ENCODE measurements around the gene SLIT3. TPM values are rescaled to one million over a fixed set of nuclear protein-coding genes. Genes with fewer than 3 reads are reported as not detected.

SLIT3 gene
- total and polyA plus RNA-seq, 10 of the 15 experiments (the other 5 are each of a cell fraction or from before 2014, with no cell fraction given), result 0.05 TPM; not detected in 9

GRCh38 chr5:168826246-168826725 lies 474.7 kb downstream of the SLIT3 start (continued):
- no peak for TF ChIP-seq ZBTB4 (CRISPR knock-in tag; IDR thresholded peaks at IDR 0.05)
- no peak for TF ChIP-seq ZNF217 (IDR thresholded peaks at IDR 0.05)
- no peak for TF ChIP-seq EP300 (IDR thresholded peaks at IDR 0.05; ENCODE audit: borderline replicate concordance in 1 of 2, control insufficient read depth in 1 of 2, low read depth in 2 of 2, low read length in 2 of 2)
- TF ChIP-seq CBX3 (IDR thresholded peaks at IDR 0.05; ENCODE audit: borderline replicate concordance, low read depth), result no peak

GRCh38 chr5:168822745-168823281 lies 478.1 kb downstream of the SLIT3 start:
- in situ Hi-C loops (cut with MboI), result no loop called here
- H3K9ac ChIP-seq (ENCODE audit: control insufficient read depth, insufficient read depth, low read length), result no peak overlapping the region
- DNase-seq (ENCODE audit: low read depth, low spot score) (peak; percentile 4), FAIRE-seq (no peak), ATAC-seq (peak; percentile 44)
- ChIA-PET CTCF (no interaction called here), SMC1A (ENCODE audit: uncharacterized antibody, unreplicated experiment) (no interaction called here), RAD21 (ENCODE audit: unreplicated experiment) (no interaction called here), POLR2A (no interaction called here)
- H3K4me3 ChIP-seq, result no peak overlapping the region
- intact Hi-C loops (cut with micrococcal nuclease; ENCODE audit: unreplicated experiment), result no loop called here
- no peaks in the 10 kb centered on the region for H3K36me3 ChIP-seq (ENCODE audit: control insufficient read depth in 2 of 2, insufficient read depth in 2 of 2, low read length in 1 of 2)
- H3K4me1 ChIP-seq (ENCODE audit: control insufficient read depth, insufficient read depth, low read length), result no peaks in the 10 kb centered on the region; the same call in 1 of the 2 replicates
- no peaks in the 10 kb centered on the region for H3K9me3 ChIP-seq (replicated peaks; ENCODE audit: control insufficient read depth, insufficient read depth, low read length)
- H2AFZ ChIP-seq (ENCODE audit: control insufficient read depth, low read depth, low read length), result no peak overlapping the region
- 62% methylated on average over 10 of the region's 10 CpGs for WGBS (ENCODE audit: insufficient coverage, insufficient replicate concordance, low lambda C conversion rate, missing lambda C conversion rate)
- H3K27ac ChIP-seq (ENCODE audit: control insufficient read depth, insufficient read depth), result no peak overlapping the region
- no TSS peak for BruUV-seq (replicated peaks)
- H4K20me1 ChIP-seq (ENCODE audit: control insufficient read depth, insufficient read depth), result no peaks in the 10 kb centered on the region; the same call in 1 of the 2 replicates
- H3K79me2 ChIP-seq (ENCODE audit: control insufficient read depth, insufficient read depth, low read length), result no peaks in the 10 kb centered on the region
- H3K27me3 ChIP-seq (replicated peaks in 1 of 2; ENCODE audit: control insufficient read depth in 2 of 2, insufficient read depth in 2 of 2, low read length in 1 of 2), result peaks cover 0 to 3% of the 10 kb centered on the region in 2 experiments
- no peak overlapping the region for H3K4me2 ChIP-seq (ENCODE audit: control insufficient read depth, insufficient read depth)
- TF ChIP-seq PAX5 (IDR thresholded peaks at IDR 0.05; ENCODE audit: borderline replicate concordance, low read depth, low read length), result no peak
- TF ChIP-seq ZNF24 (IDR thresholded peaks at IDR 0.05), result no peak
- no peak for TF ChIP-seq TCF3 (IDR thresholded peaks at IDR 0.05; ENCODE audit: borderline replicate concordance, insufficient read depth, low read depth, low read length)
- no peak for TF ChIP-seq E2F8 (IDR thresholded peaks at IDR 0.05; ENCODE audit: low read depth, partially characterized antibody)
- TF ChIP-seq HDGF (IDR thresholded peaks at IDR 0.05), result no peak
- TF ChIP-seq WRNIP1 (IDR thresholded peaks at IDR 0.05; ENCODE audit: borderline replicate concordance, low read depth, low read length), result no peak
- TF ChIP-seq SKIL (IDR thresholded peaks at IDR 0.05; ENCODE audit: low read depth, poor library complexity, severe bottlenecking), result no peak
- no peak for TF ChIP-seq ELK1 (IDR thresholded peaks at IDR 0.05; ENCODE audit: low read depth, low read length)
- no peak for TF ChIP-seq RCOR1 (conservative IDR thresholded peaks at IDR 0.05; ENCODE audit: low read depth, low read length)
